ENCODE results near the gene KLK13. TPM values are rescaled to one million over a fixed set of nuclear protein-coding genes. Genes with fewer than 3 reads are reported as not detected.

KLK13 gene
- total RNA-seq, 2 experiments from 2014 or later = not detected

DNA sequence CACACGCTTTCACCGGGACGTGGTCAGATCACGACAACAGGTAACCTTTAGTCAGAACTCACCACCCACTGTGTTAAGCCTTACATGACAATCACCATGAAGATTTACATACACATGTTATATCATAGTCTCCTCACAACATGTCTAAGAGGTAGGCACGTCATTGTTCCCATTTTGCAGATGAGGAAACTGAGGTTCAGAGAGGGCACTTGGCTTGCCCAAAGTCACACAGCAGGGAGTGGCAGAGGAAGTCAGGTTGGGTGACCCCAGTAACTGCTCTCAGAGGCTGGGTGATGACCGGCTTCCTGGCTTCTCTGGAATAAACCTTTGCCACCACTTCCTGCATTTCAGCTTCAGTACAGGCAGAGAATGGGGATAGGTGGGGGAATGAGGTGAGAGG is 50.6 kb downstream of the KLK13 start:
- Mint-ChIP-seq H3K27me3 (peaks cover 83% of the 10 kb centered on the region), H3K9me3 (no peaks in the 10 kb centered on the region), H3K4me3 (no peak overlapping the region), H3K27ac (no peak overlapping the region), H3K4me1 (ENCODE audit: low read depth) (peaks cover 15% of the 10 kb centered on the region), H3K36me3 (ENCODE audit: low read depth) (no peaks in the 10 kb centered on the region)
- no peak overlapping the region for H3K4me3 ChIP-seq (ENCODE audit: low read length)
- ChIA-PET CTCF (no interaction called here), POLR2A (no interaction called here)
- no peak for TF ChIP-seq CTCF (IDR thresholded peaks at IDR 0.05)
- intact Hi-C loops (cut with DNase I, micrococcal nuclease) = no loop called here
- H3K27ac ChIP-seq (ENCODE audit: low read depth in 1 of 2, low read length in 2 of 2) = no peak overlapping the region
- no peak for ATAC-seq (ENCODE audit: poor library complexity)
- peaks cover 0 to 30% of the 10 kb centered on the region in 2 experiments for H3K9me3 ChIP-seq (ENCODE audit: control insufficient read depth in 1 of 2, insufficient read depth in 1 of 2, low read length in 2 of 2)
- peaks cover 32 to 39% of the 10 kb centered on the region in 2 experiments for H3K27me3 ChIP-seq (ENCODE audit: control insufficient read depth in 1 of 2, insufficient read depth in 2 of 2, low read length in 2 of 2)
- peaks cover 21% of the 10 kb centered on the region for H3K4me1 ChIP-seq (ENCODE audit: insufficient read depth, low read length)
- H3K36me3 ChIP-seq (ENCODE audit: insufficient read depth, low read length) = no peaks in the 10 kb centered on the region
- DNase-seq = no peak

DNA sequence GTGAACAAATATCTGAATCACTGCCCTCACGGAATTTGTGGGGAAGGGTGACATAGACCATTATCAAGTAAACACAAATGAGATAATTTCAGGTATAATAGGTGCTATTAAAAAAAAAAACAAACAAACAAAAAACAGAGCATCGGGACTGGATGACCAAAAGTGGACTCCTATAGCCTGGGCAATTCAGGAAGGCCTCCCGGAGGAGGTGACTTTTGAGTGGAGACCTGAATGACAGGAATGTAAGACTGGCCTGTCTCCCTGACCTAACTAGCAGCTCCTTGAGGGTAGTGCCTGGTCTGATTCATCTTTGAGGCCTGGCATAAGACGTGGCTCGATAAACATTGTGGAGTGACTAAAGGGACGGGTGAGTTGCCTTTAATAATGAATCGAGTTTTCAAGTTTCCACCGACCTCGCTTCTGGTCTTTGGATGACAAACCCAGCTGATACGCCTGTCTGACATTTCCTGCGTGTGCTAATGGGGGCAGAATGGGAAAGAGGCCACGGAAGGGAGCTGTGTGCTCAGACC is 52.2 kb downstream of the KLK13 start:
- DNase-seq = no peak
- POLR2A ChIA-PET = no interaction called here
- Histone ChIP-seq H3K9me3 (ENCODE audit: control insufficient read depth in 1 of 2, insufficient read depth in 1 of 2, low read length in 2 of 2) (peaks cover 0 to 18% of the 10 kb centered on the region in 2 experiments), H3K27me3 (ENCODE audit: control insufficient read depth in 1 of 2, insufficient read depth in 2 of 2, low read length in 2 of 2) (peaks cover 23 to 39% of the 10 kb centered on the region in 2 experiments), H3K4me3 (ENCODE audit: low read length) (no peak overlapping the region), H3K4me1 (ENCODE audit: insufficient read depth, low read length) (peaks cover 12% of the 10 kb centered on the region), H3K36me3 (ENCODE audit: insufficient read depth, low read length) (no peaks in the 10 kb centered on the region), H3K27ac (ENCODE audit: low read depth in 1 of 2, low read length in 2 of 2) (no peak overlapping the region)
- Mint-ChIP-seq H3K4me3 (no peak overlapping the region), H3K9me3 (no peaks in the 10 kb centered on the region), H3K27me3 (peaks cover 77% of the 10 kb centered on the region), H3K36me3 (ENCODE audit: low read depth) (no peaks in the 10 kb centered on the region), H3K4me1 (ENCODE audit: low read depth) (peaks cover 8% of the 10 kb centered on the region), H3K27ac (no peak overlapping the region)
- CTCF ChIA-PET = no interaction called here
- no peak for ATAC-seq (ENCODE audit: poor library complexity)
- intact Hi-C loops (cut with DNase I, micrococcal nuclease) = no loop called here
- no peak for TF ChIP-seq CTCF (IDR thresholded peaks at IDR 0.05)

DNA sequence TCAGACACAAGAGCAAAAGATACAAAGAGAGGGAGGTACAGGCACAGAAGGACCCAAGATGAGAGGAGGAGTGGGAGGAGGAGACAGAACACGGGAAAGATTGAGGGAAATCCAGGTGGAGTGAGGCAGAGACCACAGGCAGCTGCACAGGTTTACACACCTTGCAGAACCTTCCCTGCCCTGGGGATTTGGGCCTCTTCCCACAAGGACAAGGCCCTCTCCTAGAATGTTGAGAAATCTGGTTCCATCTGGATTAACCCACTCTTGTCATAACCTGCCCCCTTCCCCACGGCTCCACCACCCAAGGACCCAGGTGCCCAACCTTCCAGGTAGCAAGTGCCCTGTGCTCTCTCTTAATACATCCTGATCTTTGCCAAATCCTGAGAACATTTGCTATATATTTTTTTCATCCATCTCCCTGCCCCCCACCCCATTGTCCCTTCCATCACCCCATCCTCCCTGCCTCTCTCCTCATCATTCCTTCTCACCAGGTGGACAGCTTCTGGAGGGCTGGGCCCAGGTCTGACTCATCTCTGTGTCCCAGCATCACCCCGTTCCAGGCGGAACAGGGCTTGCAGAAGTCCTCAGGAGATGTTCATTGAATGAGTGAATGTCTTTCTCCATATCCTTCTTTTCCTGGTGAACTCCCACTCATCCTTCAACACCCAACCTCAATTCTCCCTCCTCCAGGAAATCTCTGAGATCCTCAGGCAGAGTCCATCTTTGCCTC is 54.7 kb downstream of the KLK13 start:
- TF ChIP-seq CTCF (IDR thresholded peaks at IDR 0.05) = no peak
- no peaks in the 10 kb centered on the region for H3K4me1 Mint-ChIP-seq (ENCODE audit: low read depth)
- ChIA-PET POLR2A (no interaction called here), CTCF (no interaction called here)
- no peak overlapping the region for H3K4me3 ChIP-seq (ENCODE audit: low read length)
- H3K4me3 Mint-ChIP-seq = no peak overlapping the region
- H3K36me3 Mint-ChIP-seq (ENCODE audit: low read depth) = no peaks in the 10 kb centered on the region
- no peak for DNase-seq
- no peak overlapping the region for H3K27ac Mint-ChIP-seq
- no peak for ATAC-seq (ENCODE audit: poor library complexity)
- no peaks in the 10 kb centered on the region for H3K9me3 ChIP-seq (ENCODE audit: control insufficient read depth in 1 of 2, insufficient read depth in 1 of 2, low read length in 2 of 2)
- H3K27me3 Mint-ChIP-seq = peaks cover 68% of the 10 kb centered on the region
- intact Hi-C loops (cut with DNase I, micrococcal nuclease) = no loop called here
- no peaks in the 10 kb centered on the region for H3K4me1 ChIP-seq (ENCODE audit: insufficient read depth, low read length)
- no peak overlapping the region for H3K27ac ChIP-seq (ENCODE audit: low read depth in 1 of 2, low read length in 2 of 2)
- peaks cover 8 to 18% of the 10 kb centered on the region in 2 experiments for H3K27me3 ChIP-seq (ENCODE audit: control insufficient read depth in 1 of 2, insufficient read depth in 2 of 2, low read length in 2 of 2)
- H3K9me3 Mint-ChIP-seq = no peaks in the 10 kb centered on the region
- no peaks in the 10 kb centered on the region for H3K36me3 ChIP-seq (ENCODE audit: insufficient read depth, low read length)

Data from CD4-positive, alpha-beta T cell (primary cell).